Activated CD8-positive, alpha-beta T cell treated with anti-CD3 and anti-CD28 coated beads for 36 hours (primary cell): ENCODE data around the gene AKNA. TPM values are rescaled to one million over a fixed set of nuclear protein-coding genes. Genes with fewer than 3 reads are reported as not detected.

Experiments used
- ATAC-seq: fragments of 200-7000 bp; cut with Tn5 transposase; one replicate; pipeline ENCODE4 v1.10.0; 2021; ENCODE audit warnings: mild to moderate bottlenecking, moderate library complexity
- CTCF ChIA-PET: fragments of 350-600 bp; sonication (Branson Sonifier 250); formaldehyde crosslinking; loops from one replicate; lab custom pipeline; 2021; ENCODE audit warnings: antibody characterized with exemption; lab: Charles Lee
- POLR2A ChIA-PET: fragments of 350-600 bp; sonication (Branson Sonifier 250); formaldehyde crosslinking; loops from one replicate; lab custom pipeline; 2021; ENCODE audit warnings: antibody characterized with exemption; lab: Charles Lee
- DNase-seq: peaks from one replicate; pipeline ENCODE4 v3.0.0-alpha.2; 2020
- H3K27ac Mint-ChIP-seq: one replicate; pipeline ENCODE4 v1.8.0; 2021; ENCODE audit warnings: mild to moderate bottlenecking, mixed read lengths
- H3K27me3 Mint-ChIP-seq: one replicate; pipeline ENCODE4 v1.8.0; 2021; ENCODE audit warnings: mixed read lengths
- H3K36me3 Mint-ChIP-seq: one replicate; pipeline ENCODE4 v1.8.0; 2021; ENCODE audit warnings: low read depth, mixed read lengths
- H3K4me1 Mint-ChIP-seq: one replicate; pipeline ENCODE4 v1.8.0; 2021; ENCODE audit warnings: low read depth, mixed read lengths
- H3K4me3 Mint-ChIP-seq: one replicate; pipeline ENCODE4 v1.8.0; 2021; ENCODE audit warnings: mild to moderate bottlenecking, moderate library complexity, mixed read lengths
- H3K9me3 Mint-ChIP-seq: one replicate; pipeline ENCODE4 v1.8.0; 2021; ENCODE audit warnings: mixed read lengths
- intact Hi-C: fragments of 100-400 bp; cut with micrococcal nuclease; formaldehyde crosslinking; loops from one replicate; pipeline ENCODE4 v1.10.0; 2022
- total RNA-seq, 2 experiments: library from RNA; stranded (reverse); gene quantifications; one replicate each; pipeline ENCODE4 v1.2.3, GENCODE V29; 2021
- TF ChIP-seq, protein P1 (sequence below): fragments of 200-600 bp; IDR thresholded peaks from one replicate; pipeline ENCODE4 v1.8.0; 2022; ENCODE audit warnings: antibody characterized with exemption, mild to moderate bottlenecking

The AKNA gene
- total RNA-seq, 2 experiments from 2014 or later: 166 to 167 TPM

GRCh38 chr9:114413861-114414301 is 26.1 kb upstream of the AKNA start:
- H3K27me3 Mint-ChIP-seq: no peaks in the 10 kb centered on the region

GRCh38 chr9:114412048-114412683 is 24.4 kb upstream of the AKNA start:
- TF ChIP-seq, protein P1, sequence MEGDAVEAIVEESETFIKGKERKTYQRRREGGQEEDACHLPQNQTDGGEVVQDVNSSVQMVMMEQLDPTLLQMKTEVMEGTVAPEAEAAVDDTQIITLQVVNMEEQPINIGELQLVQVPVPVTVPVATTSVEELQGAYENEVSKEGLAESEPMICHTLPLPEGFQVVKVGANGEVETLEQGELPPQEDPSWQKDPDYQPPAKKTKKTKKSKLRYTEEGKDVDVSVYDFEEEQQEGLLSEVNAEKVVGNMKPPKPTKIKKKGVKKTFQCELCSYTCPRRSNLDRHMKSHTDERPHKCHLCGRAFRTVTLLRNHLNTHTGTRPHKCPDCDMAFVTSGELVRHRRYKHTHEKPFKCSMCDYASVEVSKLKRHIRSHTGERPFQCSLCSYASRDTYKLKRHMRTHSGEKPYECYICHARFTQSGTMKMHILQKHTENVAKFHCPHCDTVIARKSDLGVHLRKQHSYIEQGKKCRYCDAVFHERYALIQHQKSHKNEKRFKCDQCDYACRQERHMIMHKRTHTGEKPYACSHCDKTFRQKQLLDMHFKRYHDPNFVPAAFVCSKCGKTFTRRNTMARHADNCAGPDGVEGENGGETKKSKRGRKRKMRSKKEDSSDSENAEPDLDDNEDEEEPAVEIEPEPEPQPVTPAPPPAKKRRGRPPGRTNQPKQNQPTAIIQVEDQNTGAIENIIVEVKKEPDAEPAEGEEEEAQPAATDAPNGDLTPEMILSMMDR: no peak
- ATAC-seq: no peak
- Mint-ChIP-seq H3K27ac (no peak overlapping the region), H3K4me3 (no peak overlapping the region), H3K4me1 (no peaks in the 10 kb centered on the region), H3K36me3 (no peaks in the 10 kb centered on the region), H3K27me3 (no peaks in the 10 kb centered on the region), H3K9me3 (no peaks in the 10 kb centered on the region)
- ChIA-PET POLR2A (no interaction called here), CTCF (interaction anchor here (13.6 kb wide), 1 partner anchor 241 kb away, joined by 249 read pairs; no protein-coding TSS in a partner anchor)
- intact Hi-C loops: no loop called here
- DNase-seq: no peak

More at GRCh38 chr9:114413861-114414301, 26.1 kb upstream of the AKNA start:
- Mint-ChIP-seq H3K4me1 (peaks cover 4% of the 10 kb centered on the region), H3K36me3 (no peaks in the 10 kb centered on the region), H3K9me3 (no peaks in the 10 kb centered on the region), H3K4me3 (no peak overlapping the region), H3K27ac (no peak overlapping the region)
- ChIA-PET CTCF (interaction anchor here (1.0 to 2.9 kb wide), 4 partner anchors 8 to 240 kb away, joined by 3 to 23 read pairs (median 4); no protein-coding TSS in a partner anchor), POLR2A (no interaction called here)
- intact Hi-C loops: no loop called here
- DNase-seq (no peak), ATAC-seq (no peak)
- TF ChIP-seq, protein P1: no peak

GRCh38 chr9:114411452-114411851 is 23.7 kb upstream of the AKNA start:
- H3K4me3 Mint-ChIP-seq: no peak overlapping the region
- no peaks in the 10 kb centered on the region for H3K9me3 Mint-ChIP-seq
- no peak for DNase-seq
- no peaks in the 10 kb centered on the region for H3K27me3 Mint-ChIP-seq
- no peak for ATAC-seq
- H3K4me1 Mint-ChIP-seq: no peaks in the 10 kb centered on the region
- no peak overlapping the region for H3K27ac Mint-ChIP-seq
- no peaks in the 10 kb centered on the region for H3K36me3 Mint-ChIP-seq
- TF ChIP-seq, protein P1: no peak
- CTCF ChIA-PET: interaction anchor here (13.6 kb wide), 1 partner anchor 242 kb away, joined by 249 read pairs; no protein-coding TSS in a partner anchor
- intact Hi-C loops: no loop called here
- POLR2A ChIA-PET: no interaction called here

- H3K27ac Mint-ChIP-seq: no peak overlapping the region
- CTCF ChIA-PET: interaction anchor here (13.6 kb wide), 1 partner anchor 243 kb away, joined by 249 read pairs; no protein-coding TSS in a partner anchor
- H3K9me3 Mint-ChIP-seq: no peaks in the 10 kb centered on the region
- no peaks in the 10 kb centered on the region for H3K36me3 Mint-ChIP-seq
- H3K4me1 Mint-ChIP-seq: no peaks in the 10 kb centered on the region
- TF ChIP-seq, protein P1: no peak
- DNase-seq (no peak), ATAC-seq (no peak)
- H3K4me3 Mint-ChIP-seq: no peak overlapping the region
- intact Hi-C loops: no loop called here
- no peaks in the 10 kb centered on the region for H3K27me3 Mint-ChIP-seq
- POLR2A ChIA-PET: no interaction called here
Observed at GRCh38 chr9:114410910-114411309, 23.1 kb upstream of the AKNA start.

DNA sequence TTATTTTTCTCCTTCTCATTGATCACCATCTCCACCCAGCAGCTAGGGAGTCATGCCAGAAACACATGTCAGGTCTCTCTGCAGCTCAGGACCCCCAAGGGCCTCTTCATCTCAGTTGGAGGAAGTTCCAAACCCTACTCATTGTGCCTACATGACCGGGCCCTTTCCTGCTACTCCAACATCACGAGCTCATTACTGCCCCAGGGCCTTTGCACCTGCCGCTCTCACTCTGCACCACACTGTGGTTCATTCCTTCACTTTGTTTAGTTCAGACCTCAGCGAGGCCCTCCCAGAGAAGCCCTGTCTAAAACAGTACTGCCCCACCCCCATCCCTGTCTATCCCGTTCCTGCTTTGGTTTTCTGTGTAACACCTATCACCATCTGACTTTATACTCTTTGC is 22.1 kb upstream of the AKNA start:
- CTCF ChIA-PET: interaction anchor here (1.3 to 13.6 kb wide), 3 partner anchors 25 to 244 kb away, joined by 6 to 249 read pairs (median 66); no protein-coding TSS in a partner anchor
- H3K36me3 Mint-ChIP-seq: no peaks in the 10 kb centered on the region
- intact Hi-C loops: loop anchor here (5.0 kb wide), 2 partner anchors 42 to 97 kb away; partner anchors contain the start of gene WHRN
- DNase-seq (no peak), ATAC-seq (no peak)
- H3K27me3 Mint-ChIP-seq: no peaks in the 10 kb centered on the region
- no peak overlapping the region for H3K27ac Mint-ChIP-seq
- peaks cover 2% of the 10 kb centered on the region for H3K4me1 Mint-ChIP-seq
- POLR2A ChIA-PET: no interaction called here
- TF ChIP-seq, protein P1: no peak
- no peak overlapping the region for H3K4me3 Mint-ChIP-seq
- H3K9me3 Mint-ChIP-seq: no peaks in the 10 kb centered on the region
